Thyroid gland (tissue), 4 donors: ENCODE data around the gene APOBEC2.

ENCODE experiments used
- POLR2A ChIP-seq, 2 donors: fragments of 450-650 bp; IDR thresholded peaks; one replicate each; pipeline ENCODE4 v1.6.1; 2017; ENCODE audit warnings: antibody characterized with exemption in 2 of 2, mild to moderate bottlenecking in 2 of 2, moderate library complexity in 1 of 2
- TF ChIP-seq, protein P1 (sequence below), 6 experiments: fragments of 200-600 bp in 3 of 6; fragments of 450-650 bp in 3 of 6; sonication (generic) in 3 of 6; IDR thresholded peaks; one replicate each; pipeline ENCODE4 v1.5.1; 2016 to 2019; ENCODE audit warnings: antibody characterized with exemption in 6 of 6, mild to moderate bottlenecking in 2 of 6, inconsistent platforms in 1 of 6, moderate library complexity in 1 of 6

GRCh38 chr6:41014780-41015179, 38.2 kb upstream of the APOBEC2 start:
- TF ChIP-seq, protein P1, sequence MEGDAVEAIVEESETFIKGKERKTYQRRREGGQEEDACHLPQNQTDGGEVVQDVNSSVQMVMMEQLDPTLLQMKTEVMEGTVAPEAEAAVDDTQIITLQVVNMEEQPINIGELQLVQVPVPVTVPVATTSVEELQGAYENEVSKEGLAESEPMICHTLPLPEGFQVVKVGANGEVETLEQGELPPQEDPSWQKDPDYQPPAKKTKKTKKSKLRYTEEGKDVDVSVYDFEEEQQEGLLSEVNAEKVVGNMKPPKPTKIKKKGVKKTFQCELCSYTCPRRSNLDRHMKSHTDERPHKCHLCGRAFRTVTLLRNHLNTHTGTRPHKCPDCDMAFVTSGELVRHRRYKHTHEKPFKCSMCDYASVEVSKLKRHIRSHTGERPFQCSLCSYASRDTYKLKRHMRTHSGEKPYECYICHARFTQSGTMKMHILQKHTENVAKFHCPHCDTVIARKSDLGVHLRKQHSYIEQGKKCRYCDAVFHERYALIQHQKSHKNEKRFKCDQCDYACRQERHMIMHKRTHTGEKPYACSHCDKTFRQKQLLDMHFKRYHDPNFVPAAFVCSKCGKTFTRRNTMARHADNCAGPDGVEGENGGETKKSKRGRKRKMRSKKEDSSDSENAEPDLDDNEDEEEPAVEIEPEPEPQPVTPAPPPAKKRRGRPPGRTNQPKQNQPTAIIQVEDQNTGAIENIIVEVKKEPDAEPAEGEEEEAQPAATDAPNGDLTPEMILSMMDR (IDR thresholded peaks at IDR 0.05), result no peak
- no peak for TF ChIP-seq POLR2A (IDR thresholded peaks at IDR 0.05)
